ENCODE results near the gene EME1. TPM values are rescaled to one million over a fixed set of nuclear protein-coding genes. Genes with fewer than 3 reads are reported as not detected.

EME1 gene
- total and polyA plus RNA-seq, 2 of the 13 experiments (the other 11 are each of a cell fraction or from before 2014, with no cell fraction given) = 20.7 to 24.6 TPM

DNA sequence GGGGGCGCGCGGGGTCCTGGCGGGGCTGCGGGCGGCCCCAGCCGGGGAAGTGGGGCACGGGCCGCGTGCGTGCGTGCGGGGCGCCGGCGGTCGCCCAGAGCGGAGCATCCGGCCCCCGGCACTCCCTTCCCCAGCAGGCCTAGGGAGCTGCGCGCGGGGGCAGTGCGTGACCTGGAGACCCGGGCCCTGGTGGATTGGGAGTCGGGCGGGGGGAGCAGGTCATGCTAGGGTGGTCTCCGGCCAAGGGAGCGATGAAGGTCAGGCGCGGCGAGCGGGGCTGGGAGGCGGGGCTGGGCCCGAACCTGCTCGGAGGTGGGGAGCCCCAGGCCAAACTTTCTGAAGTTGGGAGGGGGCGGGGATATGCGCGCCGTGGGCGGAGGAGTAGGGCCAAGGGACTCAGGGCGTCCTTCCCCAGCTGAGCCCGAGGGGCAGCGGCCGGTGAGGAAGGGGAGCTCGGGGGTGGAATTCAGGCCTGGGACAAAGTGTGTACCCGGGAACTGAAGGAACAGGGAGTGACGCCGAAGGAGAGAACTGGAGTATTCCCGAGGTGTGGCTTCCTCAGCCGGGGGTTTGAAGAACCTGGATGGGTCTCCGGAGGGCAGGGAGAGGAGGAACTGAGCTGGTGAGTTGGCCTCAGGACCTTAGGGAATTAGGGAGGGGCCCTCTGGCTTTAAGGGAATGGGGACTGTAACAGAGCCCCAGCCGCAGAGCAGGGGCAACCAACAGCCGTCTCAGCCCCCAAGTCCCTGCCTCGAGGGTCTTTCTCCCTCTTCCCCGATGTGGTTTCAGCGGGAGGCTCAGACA lies 26.5 kb upstream of the EME1 start (continued):
- TF ChIP-seq, protein P1, sequence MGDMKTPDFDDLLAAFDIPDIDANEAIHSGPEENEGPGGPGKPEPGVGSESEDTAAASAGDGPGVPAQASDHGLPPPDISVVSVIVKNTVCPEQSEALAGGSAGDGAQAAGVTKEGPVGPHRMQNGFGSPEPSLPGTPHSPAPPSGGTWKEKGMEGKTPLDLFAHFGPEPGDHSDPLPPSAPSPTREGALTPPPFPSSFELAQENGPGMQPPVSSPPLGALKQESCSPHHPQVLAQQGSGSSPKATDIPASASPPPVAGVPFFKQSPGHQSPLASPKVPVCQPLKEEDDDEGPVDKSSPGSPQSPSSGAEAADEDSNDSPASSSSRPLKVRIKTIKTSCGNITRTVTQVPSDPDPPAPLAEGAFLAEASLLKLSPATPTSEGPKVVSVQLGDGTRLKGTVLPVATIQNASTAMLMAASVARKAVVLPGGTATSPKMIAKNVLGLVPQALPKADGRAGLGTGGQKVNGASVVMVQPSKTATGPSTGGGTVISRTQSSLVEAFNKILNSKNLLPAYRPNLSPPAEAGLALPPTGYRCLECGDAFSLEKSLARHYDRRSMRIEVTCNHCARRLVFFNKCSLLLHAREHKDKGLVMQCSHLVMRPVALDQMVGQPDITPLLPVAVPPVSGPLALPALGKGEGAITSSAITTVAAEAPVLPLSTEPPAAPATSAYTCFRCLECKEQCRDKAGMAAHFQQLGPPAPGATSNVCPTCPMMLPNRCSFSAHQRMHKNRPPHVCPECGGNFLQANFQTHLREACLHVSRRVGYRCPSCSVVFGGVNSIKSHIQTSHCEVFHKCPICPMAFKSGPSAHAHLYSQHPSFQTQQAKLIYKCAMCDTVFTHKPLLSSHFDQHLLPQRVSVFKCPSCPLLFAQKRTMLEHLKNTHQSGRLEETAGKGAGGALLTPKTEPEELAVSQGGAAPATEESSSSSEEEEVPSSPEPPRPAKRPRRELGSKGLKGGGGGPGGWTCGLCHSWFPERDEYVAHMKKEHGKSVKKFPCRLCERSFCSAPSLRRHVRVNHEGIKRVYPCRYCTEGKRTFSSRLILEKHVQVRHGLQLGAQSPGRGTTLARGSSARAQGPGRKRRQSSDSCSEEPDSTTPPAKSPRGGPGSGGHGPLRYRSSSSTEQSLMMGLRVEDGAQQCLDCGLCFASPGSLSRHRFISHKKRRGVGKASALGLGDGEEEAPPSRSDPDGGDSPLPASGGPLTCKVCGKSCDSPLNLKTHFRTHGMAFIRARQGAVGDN (CRISPR knock-in tag; IDR thresholded peaks at IDR 0.05) = peak; percentile 52
- TF ChIP-seq RXRA (CRISPR knock-in tag; IDR thresholded peaks at IDR 0.05) = peak; percentile 67
- no peak for TF ChIP-seq ATF7 (IDR thresholded peaks at IDR 0.05)
- 0 out of 2 replicates have a peak, but pooled peaks have one; percentile 31 for TF ChIP-seq ATF7 (CRISPR knock-in tag; IDR thresholded peaks at IDR 0.05)
- no peak for TF ChIP-seq AKAP8 (CRISPR knock-in tag; IDR thresholded peaks at IDR 0.05)
- peak; percentile 78; the same call in 1 of the 2 replicates for TF ChIP-seq MEIS1 (CRISPR knock-in tag; IDR thresholded peaks at IDR 0.05; ENCODE audit: borderline replicate concordance)
- TF ChIP-seq, protein P2, sequence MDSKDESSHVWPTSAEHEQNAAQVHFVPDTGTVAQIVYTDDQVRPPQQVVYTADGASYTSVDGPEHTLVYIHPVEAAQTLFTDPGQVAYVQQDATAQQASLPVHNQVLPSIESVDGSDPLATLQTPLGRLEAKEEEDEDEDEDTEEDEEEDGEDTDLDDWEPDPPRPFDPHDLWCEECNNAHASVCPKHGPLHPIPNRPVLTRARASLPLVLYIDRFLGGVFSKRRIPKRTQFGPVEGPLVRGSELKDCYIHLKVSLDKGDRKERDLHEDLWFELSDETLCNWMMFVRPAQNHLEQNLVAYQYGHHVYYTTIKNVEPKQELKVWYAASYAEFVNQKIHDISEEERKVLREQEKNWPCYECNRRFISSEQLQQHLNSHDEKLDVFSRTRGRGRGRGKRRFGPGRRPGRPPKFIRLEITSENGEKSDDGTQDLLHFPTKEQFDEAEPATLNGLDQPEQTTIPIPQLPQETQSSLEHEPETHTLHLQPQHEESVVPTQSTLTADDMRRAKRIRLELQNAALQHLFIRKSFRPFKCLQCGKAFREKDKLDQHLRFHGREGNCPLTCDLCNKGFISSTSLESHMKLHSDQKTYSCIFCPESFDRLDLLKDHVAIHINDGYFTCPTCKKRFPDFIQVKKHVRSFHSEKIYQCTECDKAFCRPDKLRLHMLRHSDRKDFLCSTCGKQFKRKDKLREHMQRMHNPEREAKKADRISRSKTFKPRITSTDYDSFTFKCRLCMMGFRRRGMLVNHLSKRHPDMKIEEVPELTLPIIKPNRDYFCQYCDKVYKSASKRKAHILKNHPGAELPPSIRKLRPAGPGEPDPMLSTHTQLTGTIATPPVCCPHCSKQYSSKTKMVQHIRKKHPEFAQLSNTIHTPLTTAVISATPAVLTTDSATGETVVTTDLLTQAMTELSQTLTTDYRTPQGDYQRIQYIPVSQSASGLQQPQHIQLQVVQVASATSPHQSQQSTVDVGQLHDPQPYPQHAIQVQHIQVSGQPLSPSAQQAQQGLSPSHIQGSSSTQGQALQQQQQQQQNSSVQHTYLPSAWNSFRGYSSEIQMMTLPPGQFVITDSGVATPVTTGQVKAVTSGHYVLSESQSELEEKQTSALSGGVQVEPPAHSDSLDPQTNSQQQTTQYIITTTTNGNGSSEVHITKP (CRISPR knock-in tag; IDR thresholded peaks at IDR 0.05; ENCODE audit: low read depth) = 0 out of 2 replicates have a peak, but pooled peaks have one; percentile 29
- TF ChIP-seq, protein P3, sequence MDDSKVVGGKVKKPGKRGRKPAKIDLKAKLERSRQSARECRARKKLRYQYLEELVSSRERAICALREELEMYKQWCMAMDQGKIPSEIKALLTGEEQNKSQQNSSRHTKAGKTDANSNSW (CRISPR knock-in tag; IDR thresholded peaks at IDR 0.05; ENCODE audit: borderline replicate concordance) = peak; percentile 78; the same call in 1 of the 2 replicates
- peak; percentile 48; the same call in 1 of the 2 replicates for TF ChIP-seq ZNF274 (CRISPR knock-in tag; IDR thresholded peaks at IDR 0.05)
- TF ChIP-seq MEF2D (CRISPR knock-in tag; IDR thresholded peaks at IDR 0.05) = peak; percentile 55; the same call in 1 of the 2 replicates
- TF ChIP-seq ZNF331 (CRISPR knock-in tag; IDR thresholded peaks at IDR 0.05) = no peak
- 0 out of 2 replicates have a peak, but pooled peaks have one; percentile 29 for TF ChIP-seq ETV5 (CRISPR knock-in tag; IDR thresholded peaks at IDR 0.05; ENCODE audit: borderline replicate concordance)
- TF ChIP-seq, protein P4, sequence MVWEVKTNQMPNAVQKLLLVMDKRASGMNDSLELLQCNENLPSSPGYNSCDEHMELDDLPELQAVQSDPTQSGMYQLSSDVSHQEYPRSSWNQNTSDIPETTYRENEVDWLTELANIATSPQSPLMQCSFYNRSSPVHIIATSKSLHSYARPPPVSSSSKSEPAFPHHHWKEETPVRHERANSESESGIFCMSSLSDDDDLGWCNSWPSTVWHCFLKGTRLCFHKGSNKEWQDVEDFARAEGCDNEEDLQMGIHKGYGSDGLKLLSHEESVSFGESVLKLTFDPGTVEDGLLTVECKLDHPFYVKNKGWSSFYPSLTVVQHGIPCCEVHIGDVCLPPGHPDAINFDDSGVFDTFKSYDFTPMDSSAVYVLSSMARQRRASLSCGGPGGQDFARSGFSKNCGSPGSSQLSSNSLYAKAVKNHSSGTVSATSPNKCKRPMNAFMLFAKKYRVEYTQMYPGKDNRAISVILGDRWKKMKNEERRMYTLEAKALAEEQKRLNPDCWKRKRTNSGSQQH (CRISPR knock-in tag; IDR thresholded peaks at IDR 0.05; ENCODE audit: low read depth) = peak; percentile 26; the same call in 1 of the 2 replicates
- TF ChIP-seq SMAD3 (CRISPR knock-in tag; IDR thresholded peaks at IDR 0.05) = 0 out of 2 replicates have a peak, but pooled peaks have one; percentile 9
- TF ChIP-seq KDM3A (CRISPR knock-in tag; IDR thresholded peaks at IDR 0.05; ENCODE audit: low read depth) = peak; percentile 59; the same call in 1 of the 2 replicates
- TF ChIP-seq ATF2 (CRISPR knock-in tag; IDR thresholded peaks at IDR 0.05) = no peak
- peak; percentile 69 for TF ChIP-seq SP5 (CRISPR knock-in tag; IDR thresholded peaks at IDR 0.05; ENCODE audit: borderline replicate concordance, low read depth)
- no peak for TF ChIP-seq HNRNPUL1 (IDR thresholded peaks at IDR 0.05; ENCODE audit: low read depth, low read length)
